ENCODE results near the gene NETO2.

The NETO2 gene

DNA sequence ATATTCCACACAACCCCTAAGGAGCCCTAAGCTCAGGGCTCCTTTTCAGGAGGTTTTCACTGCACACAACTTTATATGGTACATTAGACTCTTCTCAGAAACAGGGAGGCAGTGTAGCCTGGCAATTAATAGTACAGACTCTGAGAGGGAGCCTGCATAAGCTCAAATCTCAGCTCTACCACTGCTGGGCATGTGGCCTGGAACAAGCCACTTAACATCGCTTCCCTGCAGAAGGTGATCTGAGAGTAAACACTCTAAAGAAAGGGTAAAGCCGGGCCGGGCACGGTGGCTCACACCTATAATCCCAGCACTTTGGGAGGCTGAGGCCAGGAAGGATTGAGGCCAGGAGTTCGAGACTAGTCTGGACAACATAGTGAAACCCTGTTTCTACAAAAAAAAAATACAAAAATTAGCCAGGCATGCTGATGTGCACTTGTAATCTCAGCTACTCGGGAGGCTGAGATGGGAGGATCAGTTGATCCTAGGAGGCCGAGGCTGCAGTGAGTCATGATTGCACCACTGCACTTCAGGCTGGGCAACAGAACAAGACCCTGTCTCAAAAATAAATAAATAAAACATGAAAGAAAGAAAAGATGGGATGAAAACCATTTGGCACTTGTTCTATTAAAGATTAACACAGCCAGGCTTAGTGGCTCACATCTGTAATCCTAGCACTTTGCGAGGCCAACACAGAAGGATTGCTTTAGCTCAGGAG lies 99.6 kb downstream of the NETO2 start:
- DNase-seq, result no peak

DNA sequence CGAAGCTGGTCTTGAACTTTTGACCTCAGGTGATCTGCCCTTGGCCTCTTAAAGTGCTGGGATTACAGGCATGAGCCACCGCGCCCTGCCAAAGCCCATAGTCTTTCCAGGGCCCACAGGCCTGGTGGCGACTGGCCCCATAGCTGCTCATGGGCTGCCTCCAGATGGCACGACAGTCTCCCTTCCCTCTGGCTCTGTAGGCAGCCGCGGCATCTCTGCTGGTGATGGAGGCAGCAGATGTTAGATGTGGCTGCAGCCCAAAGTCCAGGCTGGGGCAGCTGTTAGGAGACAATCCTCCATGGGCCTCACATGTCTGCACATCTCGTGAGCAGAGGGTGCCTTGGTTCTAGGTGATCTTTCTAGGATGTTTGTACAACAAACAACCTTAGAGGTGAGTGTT lies 100.5 kb downstream of the NETO2 start:
- DNase-seq, result no peak

GRCh38 chr16:47037746-47038458 lies 105.8 kb downstream of the NETO2 start:
- DNase-seq, result peak; percentile 97

DNA sequence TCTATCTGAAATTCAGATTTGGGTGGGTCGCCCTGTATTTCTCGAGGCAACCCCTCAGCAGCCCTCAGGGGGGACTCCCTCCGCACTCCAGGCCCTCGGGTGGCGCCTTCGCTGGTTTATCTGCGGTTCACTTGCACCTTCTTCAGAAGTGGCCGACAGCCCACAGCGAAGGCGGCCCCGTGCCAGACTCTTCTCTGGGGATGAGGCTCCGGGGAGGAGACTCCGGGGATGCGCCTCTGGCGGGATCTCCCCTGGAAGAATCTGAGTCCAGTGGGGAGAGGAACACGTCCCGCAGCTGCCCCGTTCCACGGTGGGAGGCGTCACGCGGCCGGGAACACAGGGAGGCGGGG lies 106.4 kb downstream of the NETO2 start:
- peak; percentile 60 for DNase-seq

DNA sequence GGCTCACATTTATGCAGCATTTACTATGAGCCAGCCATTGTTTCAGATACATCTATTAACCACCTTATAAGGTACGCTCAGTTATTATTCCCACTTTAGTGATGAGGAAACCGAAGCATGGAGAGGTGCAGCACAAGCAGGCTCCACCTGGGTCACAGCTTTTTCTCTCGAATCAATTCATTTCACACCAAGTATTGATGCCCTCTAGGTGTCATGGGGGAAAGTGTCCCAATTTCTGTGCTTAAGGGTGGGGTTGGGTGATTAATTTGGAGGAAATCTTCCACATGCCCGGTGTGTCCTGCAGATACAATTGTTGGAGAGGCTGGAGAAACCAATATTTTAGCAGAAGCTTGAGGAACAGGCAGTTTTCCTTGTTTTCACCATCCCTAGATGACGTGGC lies 107.5 kb downstream of the NETO2 start:
- DNase-seq, result no peak

DNA sequence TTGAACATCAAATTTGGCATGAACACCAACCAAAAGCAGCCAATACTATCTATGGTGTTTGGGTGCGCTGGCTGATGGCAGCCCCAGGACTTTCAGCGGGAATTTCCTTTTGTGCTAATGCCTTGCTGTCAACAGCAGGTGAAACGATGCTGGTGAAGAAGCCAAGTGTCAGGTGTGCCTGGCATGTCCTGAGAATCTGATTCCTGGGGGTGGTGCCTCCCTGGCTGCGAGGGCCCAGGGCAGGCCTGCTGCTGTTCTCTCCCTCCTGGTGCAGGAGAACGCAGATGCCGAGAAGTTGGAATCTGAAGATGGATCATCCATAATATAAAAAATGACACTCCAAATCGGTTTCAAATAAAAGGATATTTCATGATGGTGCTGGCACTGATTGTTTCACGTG lies 108.3 kb downstream of the NETO2 start:
- DNase-seq, result no peak

DNA sequence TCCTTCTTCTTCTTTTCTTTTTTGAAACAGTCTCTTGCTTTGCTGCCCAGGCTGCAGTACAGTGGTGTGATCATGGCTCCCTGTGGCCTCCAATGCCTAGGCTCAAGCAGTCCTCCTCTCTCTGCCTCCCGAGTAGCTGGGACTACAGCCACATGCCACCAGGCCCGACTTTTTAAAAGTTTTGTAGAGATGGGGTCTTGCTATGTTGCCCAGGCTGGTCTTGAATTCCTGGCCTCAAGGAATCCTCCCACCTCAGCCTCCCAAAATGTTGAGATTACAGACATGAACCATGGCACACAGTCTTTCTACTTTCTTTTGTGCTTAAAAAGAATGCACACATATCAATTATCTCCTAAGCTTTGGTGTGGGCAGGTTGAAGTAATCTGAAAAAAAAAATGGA lies 109.3 kb downstream of the NETO2 start:
- DNase-seq, result no peak

DNA sequence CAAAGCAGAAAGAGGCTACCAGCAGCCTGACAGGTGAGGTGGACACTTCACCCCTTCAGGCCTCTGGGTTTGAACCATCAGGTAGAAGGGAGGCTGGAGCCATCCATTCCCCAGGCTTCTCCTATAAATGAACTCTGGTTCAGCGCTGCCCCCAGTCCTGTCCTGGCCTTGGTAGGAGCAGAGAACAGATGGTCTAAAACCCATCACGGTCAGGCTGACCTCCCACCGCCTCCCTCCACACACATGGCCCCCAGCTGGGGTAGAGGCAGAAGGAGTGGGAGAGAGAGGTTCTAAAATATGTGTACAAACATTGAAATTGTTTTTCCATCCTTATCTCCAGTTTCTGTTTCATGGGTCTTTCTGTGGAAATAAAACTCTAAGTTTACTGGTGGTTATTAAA lies 110.6 kb downstream of the NETO2 start:
- DNase-seq, result no peak

DNA sequence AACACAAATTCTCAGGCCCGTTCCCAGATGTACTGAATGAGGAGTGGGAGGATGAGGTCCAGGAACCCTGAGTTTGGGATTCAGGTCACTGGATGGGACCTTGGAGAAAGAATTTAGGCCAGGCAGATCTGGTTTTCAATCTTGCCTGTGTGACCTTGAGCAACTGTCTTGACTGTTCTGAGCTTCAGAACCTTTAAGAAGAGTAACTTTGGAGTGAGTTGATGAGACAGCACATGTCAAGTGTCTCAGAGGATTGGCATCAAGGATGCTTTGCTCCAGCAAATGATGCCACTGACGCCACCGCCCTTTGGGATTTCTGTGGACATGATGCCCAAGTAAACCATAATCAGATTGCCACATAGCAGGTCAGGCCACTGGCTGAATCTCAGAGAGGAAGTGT lies 114.0 kb downstream of the NETO2 start:
- DNase-seq, result no peak

DNA sequence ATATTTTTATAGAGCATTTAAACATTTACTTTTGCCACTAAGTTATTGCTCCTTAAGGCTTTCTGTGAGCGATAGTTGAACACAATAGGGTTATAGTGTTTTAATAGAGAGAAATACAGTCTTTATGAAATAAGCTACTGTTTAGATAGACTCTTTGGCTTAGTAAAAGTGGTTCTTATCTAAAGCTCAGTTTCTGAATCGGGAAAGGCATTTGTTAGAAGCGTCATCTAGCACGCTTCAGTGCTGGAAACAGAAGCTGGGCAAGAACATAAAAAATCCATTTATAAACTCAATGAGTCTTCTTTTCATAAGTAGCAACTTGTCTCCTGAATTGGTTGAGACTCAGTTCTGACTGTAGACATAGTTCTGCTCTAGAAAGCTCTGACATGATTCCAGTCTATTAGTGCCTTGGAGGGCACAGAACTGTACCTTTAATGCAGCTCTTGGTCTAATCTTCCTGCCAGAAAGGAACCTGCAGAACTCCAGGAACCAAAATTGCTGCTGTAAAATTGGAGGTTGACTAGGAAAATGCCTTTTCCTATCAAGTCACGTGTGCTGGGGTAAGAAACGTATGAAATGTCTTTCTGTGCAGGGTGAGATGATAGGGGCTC lies 114.9 kb downstream of the NETO2 start:
- DNase-seq, result no peak
